Activated B cell treated with CpG ODN at 0.5 μM for 24 hours (primary cell): ENCODE results near the gene ST6GALNAC4. TPM values are rescaled to one million over a fixed set of nuclear protein-coding genes. Genes with fewer than 3 reads are reported as not detected.

Experiments used
- ATAC-seq: fragments of 200-7000 bp; cut with Tn5 transposase; one replicate; pipeline ENCODE4 v1.10.0; 2021; ENCODE audit warnings: low read depth, mild to moderate bottlenecking, moderate library complexity
- CTCF ChIA-PET: fragments of 350-600 bp; sonication (Branson Sonifier 250); formaldehyde crosslinking; loops from one replicate; lab custom pipeline; 2021; ENCODE audit warnings: antibody characterized with exemption; lab: Charles Lee
- POLR2A ChIA-PET: fragments of 350-600 bp; sonication (Branson Sonifier 250); formaldehyde crosslinking; loops from one replicate; lab custom pipeline; 2021; ENCODE audit warnings: antibody characterized with exemption; lab: Charles Lee
- DNase-seq: peaks from one replicate; pipeline ENCODE4 v3.0.0; 2022
- H3K27ac Mint-ChIP-seq: one replicate; pipeline ENCODE4 v1.8.0; 2020; ENCODE audit warnings: mixed read lengths
- H3K27me3 Mint-ChIP-seq: one replicate; pipeline ENCODE4 v1.8.0; 2021; ENCODE audit warnings: mixed read lengths
- H3K36me3 Mint-ChIP-seq: one replicate; pipeline ENCODE4 v1.8.0; 2021; ENCODE audit warnings: low read depth, mixed read lengths
- H3K4me1 Mint-ChIP-seq: one replicate; pipeline ENCODE4 v1.8.0; 2021; ENCODE audit warnings: mixed read lengths
- H3K4me3 Mint-ChIP-seq: one replicate; pipeline ENCODE4 v1.8.0; 2020; ENCODE audit warnings: mild to moderate bottlenecking, mixed read lengths
- H3K9me3 Mint-ChIP-seq: one replicate; pipeline ENCODE4 v1.8.0; 2020; ENCODE audit warnings: mixed read lengths
- intact Hi-C: fragments of 100-400 bp; cut with micrococcal nuclease; formaldehyde crosslinking; loops from one replicate; pipeline ENCODE4 v1.15.1; 2024
- total RNA-seq: library from RNA; stranded (reverse); gene quantifications from 2 replicates; pipeline ENCODE4 v1.2.3, GENCODE V29; 2022
- TF ChIP-seq, protein P1 (sequence below): fragments of 200-600 bp; IDR thresholded peaks from one replicate; pipeline ENCODE4 v1.8.0; 2022; ENCODE audit warnings: antibody characterized with exemption, mild to moderate bottlenecking

Gene ST6GALNAC4
- total RNA-seq, 1 donor from 2014 or later: 85.4 TPM

DNA sequence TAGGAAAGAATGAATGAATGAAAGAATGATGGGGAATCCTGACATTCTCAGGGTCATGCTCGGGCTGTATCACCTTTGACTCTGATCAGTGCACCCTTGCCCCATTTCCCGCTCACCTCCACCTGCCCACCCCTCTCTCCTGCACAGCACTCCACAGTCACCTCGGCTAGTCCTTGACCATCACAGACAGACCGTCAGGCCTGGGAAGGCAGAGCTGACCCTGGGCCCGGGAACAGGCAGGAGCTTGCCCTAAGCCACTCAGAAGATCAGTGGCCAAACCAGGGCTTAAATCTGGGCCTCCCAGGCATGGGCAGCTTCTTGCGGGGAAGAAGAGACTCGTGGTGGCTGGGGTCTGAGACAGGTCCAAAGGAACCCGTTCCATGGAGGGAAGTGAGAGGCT, 21.0 kb downstream of the ST6GALNAC4 start:
- Mint-ChIP-seq H3K27me3 (no peaks in the 10 kb centered on the region), H3K27ac (no peak overlapping the region), H3K4me3 (no peak overlapping the region), H3K36me3 (peaks cover 54% of the 10 kb centered on the region), H3K9me3 (peaks cover 5% of the 10 kb centered on the region), H3K4me1 (peaks cover 25% of the 10 kb centered on the region)
- no peak for DNase-seq
- intact Hi-C loops: no loop called here
- TF ChIP-seq, protein P1, sequence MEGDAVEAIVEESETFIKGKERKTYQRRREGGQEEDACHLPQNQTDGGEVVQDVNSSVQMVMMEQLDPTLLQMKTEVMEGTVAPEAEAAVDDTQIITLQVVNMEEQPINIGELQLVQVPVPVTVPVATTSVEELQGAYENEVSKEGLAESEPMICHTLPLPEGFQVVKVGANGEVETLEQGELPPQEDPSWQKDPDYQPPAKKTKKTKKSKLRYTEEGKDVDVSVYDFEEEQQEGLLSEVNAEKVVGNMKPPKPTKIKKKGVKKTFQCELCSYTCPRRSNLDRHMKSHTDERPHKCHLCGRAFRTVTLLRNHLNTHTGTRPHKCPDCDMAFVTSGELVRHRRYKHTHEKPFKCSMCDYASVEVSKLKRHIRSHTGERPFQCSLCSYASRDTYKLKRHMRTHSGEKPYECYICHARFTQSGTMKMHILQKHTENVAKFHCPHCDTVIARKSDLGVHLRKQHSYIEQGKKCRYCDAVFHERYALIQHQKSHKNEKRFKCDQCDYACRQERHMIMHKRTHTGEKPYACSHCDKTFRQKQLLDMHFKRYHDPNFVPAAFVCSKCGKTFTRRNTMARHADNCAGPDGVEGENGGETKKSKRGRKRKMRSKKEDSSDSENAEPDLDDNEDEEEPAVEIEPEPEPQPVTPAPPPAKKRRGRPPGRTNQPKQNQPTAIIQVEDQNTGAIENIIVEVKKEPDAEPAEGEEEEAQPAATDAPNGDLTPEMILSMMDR: no peak
- ChIA-PET CTCF (no interaction called here), POLR2A (interaction anchor here (0.6 to 1.5 kb wide), 3 partner anchors 14 to 31 kb away, joined by 3 to 4 read pairs (median 4); partner anchors contain the start of gene ST6GALNAC4)
- no peak for ATAC-seq

DNA sequence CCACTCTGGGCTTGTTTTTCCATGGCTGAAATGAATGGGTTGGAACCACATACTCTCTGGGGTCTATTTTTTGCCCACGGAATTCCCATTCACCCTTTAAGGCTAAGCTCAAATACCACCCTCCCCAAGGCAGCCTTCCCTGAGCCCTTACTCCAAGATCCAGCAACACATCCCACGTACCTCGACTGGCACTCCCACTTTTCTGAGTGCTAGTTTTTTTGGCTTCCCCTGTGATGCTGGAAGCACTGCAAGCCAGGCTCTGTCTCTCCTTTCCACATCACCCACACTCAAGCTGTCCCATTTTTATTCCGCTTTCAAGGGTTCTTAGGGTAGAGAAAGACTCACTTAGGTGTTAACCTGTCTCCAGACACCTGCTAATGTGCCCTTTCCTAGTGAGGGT, 23.4 kb downstream of the ST6GALNAC4 start:
- Mint-ChIP-seq H3K4me1 (peaks cover 14% of the 10 kb centered on the region), H3K9me3 (peaks cover 5% of the 10 kb centered on the region), H3K36me3 (peaks cover 68% of the 10 kb centered on the region), H3K4me3 (no peak overlapping the region), H3K27me3 (no peaks in the 10 kb centered on the region), H3K27ac (no peak overlapping the region)
- intact Hi-C loops: no loop called here
- CTCF ChIA-PET: no interaction called here
- DNase-seq (no peak), ATAC-seq (no peak)
- TF ChIP-seq, protein P1: no peak
- POLR2A ChIA-PET: no interaction called here

DNA sequence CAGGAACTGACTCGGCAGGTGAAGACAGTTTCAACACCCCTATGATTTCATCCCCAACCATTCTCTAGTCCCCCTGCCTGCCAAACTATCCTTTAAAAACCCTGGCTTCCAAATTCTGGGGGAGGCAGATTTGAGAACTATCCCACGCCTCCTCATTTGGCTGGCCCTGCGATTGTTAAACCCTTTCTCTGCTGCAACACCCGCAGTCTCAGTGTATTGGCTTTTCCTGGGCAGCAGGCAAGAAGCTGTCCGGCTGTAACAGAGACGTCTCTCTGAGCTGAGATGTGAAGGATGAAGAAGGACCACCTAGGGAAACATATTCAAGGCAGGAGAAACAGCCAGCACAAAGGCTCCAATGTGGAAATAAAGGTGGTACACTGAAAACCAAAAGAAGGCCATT, 24.0 kb downstream of the ST6GALNAC4 start:
- Mint-ChIP-seq H3K27me3 (no peaks in the 10 kb centered on the region), H3K4me1 (peaks cover 10% of the 10 kb centered on the region), H3K4me3 (no peak overlapping the region), H3K9me3 (peaks cover 5% of the 10 kb centered on the region), H3K36me3 (peaks cover 69% of the 10 kb centered on the region), H3K27ac (no peak overlapping the region)
- TF ChIP-seq, protein P1: no peak
- intact Hi-C loops: no loop called here
- DNase-seq (no peak), ATAC-seq (no peak)
- CTCF ChIA-PET: no interaction called here
- POLR2A ChIA-PET: no interaction called here

DNA sequence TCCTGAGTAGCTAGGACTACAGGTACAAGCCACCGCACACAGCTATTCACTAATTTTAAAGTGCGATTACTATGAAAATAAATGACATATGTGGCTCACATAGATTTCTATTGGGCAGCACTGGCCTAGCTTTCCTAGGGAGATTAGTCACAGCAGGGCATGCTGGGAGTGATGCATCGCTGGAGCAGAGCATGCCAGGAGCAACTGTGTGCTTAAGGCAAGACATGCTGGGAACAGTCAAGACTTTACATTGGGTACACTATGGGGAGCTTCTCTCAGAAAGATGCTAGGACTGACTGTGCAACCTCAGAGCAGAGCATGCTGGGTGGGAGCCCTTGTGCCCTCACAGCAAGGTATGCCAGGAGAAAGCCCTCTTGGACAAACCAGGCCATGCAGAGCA, 26.8 kb downstream of the ST6GALNAC4 start:
- CTCF ChIA-PET: interaction anchor here (0.8 to 1.4 kb wide), 3 partner anchors 21 to 155 kb away, joined by 3 to 5 read pairs (median 3); partner anchors contain the start of gene TOR2A
- Mint-ChIP-seq H3K4me1 (peaks cover 4% of the 10 kb centered on the region), H3K4me3 (no peak overlapping the region), H3K36me3 (peaks cover 73% of the 10 kb centered on the region), H3K27ac (no peak overlapping the region), H3K9me3 (peaks cover 1% of the 10 kb centered on the region), H3K27me3 (no peaks in the 10 kb centered on the region)
- TF ChIP-seq, protein P1: no peak
- POLR2A ChIA-PET: interaction anchor here (0.5 to 2.3 kb wide), 4 partner anchors 8 to 16 kb away, joined by 3 to 7 read pairs (median 4); no protein-coding TSS in a partner anchor
- no peak for ATAC-seq
- intact Hi-C loops: no loop called here
- no peak for DNase-seq

DNA sequence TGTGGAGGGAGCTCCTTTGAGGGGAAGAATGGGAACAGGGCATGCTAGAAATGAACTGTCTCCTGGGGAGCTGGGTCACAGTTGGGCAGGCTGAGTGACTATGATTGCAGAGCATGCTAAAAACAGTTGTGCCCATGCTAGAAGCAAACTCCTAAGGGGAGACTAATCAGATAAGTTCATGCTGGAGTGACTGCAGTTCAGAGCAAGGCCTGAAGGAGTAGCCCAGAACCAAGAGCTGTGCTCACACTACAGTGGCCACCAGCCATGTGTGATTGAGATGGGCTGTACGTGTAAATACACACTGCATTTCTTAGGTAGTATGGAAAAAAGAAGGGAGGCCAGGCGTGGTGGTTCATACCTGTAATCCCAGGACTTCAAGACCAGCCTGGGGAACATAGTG, 29.0 kb downstream of the ST6GALNAC4 start:
- no peaks in the 10 kb centered on the region for H3K27me3 Mint-ChIP-seq
- intact Hi-C loops: no loop called here

More for the DNA sequence above, 29.0 kb downstream of the ST6GALNAC4 start:
- H3K4me3 Mint-ChIP-seq: no peak overlapping the region
- peak; percentile 80 for ATAC-seq
- no peak for DNase-seq
- ChIA-PET CTCF (interaction anchor here (0.9 to 2.1 kb wide), 2 partner anchors 18 to 34 kb away, joined by 3 to 11 read pairs; no protein-coding TSS in a partner anchor), POLR2A (interaction anchor here (2.5 kb wide), 1 partner anchor 28 kb away, joined by 19 read pairs; the partner anchor contains the start of gene ST6GALNAC4)
- H3K9me3 Mint-ChIP-seq: no peaks in the 10 kb centered on the region
- peaks cover 18% of the 10 kb centered on the region for H3K4me1 Mint-ChIP-seq
- TF ChIP-seq, protein P1: no peak
- no peak overlapping the region for H3K27ac Mint-ChIP-seq
- H3K36me3 Mint-ChIP-seq: peaks cover 53% of the 10 kb centered on the region
